IgD-negative memory B cell (primary cell): ENCODE data around the gene MAN2A2. TPM values are rescaled to one million over a fixed set of nuclear protein-coding genes. Genes with fewer than 3 reads are reported as not detected.
"Not testable (repeated sequence)": the region's sequence is repeated elsewhere in the genome, so short reads cannot be mapped to it uniquely, and the experiment has no call there.

Source experiments
- H3K27ac Mint-ChIP-seq, 3 donors: one replicate each; pipeline ENCODE4 v1.8.0; 2020 to 2022; ENCODE audit warnings: mild to moderate bottlenecking in 3 of 3, mixed read lengths in 3 of 3, moderate library complexity in 1 of 3
- H3K27me3 Mint-ChIP-seq: one replicate; pipeline ENCODE4 v1.8.0; 2021; ENCODE audit warnings: mixed read lengths
- H3K36me3 Mint-ChIP-seq: one replicate; pipeline ENCODE4 v1.8.0; 2020; ENCODE audit warnings: mild to moderate bottlenecking, mixed read lengths
- H3K4me1 Mint-ChIP-seq, 3 donors: one replicate each; pipeline ENCODE4 v1.8.0; 2020 to 2022; ENCODE audit warnings: mixed read lengths in 3 of 3, mild to moderate bottlenecking in 1 of 3
- H3K4me3 Mint-ChIP-seq, 4 donors: one replicate each; pipeline ENCODE4 v1.8.0; 2020 to 2022; ENCODE audit warnings: mild to moderate bottlenecking in 4 of 4, mixed read lengths in 4 of 4, moderate library complexity in 3 of 4
- H3K9me3 Mint-ChIP-seq, 3 donors: one replicate each; pipeline ENCODE4 v1.8.0; 2020 to 2021; ENCODE audit warnings: mixed read lengths in 3 of 3, mild to moderate bottlenecking in 1 of 3
- polyA plus RNA-seq: library from polyadenylated mRNA; unstranded; fragments of 300-500 nt; fragmentation: Illumina TruSeq; gene quantifications from one replicate; pipeline ENCODE4 v1.2.3, GENCODE V29; 2021

The MAN2A2 gene
- polyA plus RNA-seq, 1 donor from 2014 or later = 9.1 TPM

DNA sequence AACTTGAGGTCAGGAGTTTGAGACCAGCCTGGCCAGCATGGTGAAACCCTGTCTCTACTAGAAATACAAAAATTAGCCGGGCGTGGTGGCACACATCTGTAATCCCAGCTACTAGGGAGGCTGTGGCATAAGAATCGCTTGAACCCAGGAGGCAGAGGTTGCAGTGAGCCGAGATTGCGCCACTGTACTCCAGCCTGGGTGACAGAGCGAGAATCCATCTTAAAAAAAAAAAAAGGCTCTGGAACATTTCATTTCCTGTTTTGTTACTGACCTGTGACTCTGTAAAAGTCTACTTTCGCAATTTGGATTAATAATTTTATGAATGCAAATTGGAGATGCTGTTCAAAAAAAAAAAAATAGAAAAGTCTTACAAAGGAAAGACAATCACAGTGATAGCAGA, 25.0 kb downstream of the MAN2A2 start:
- not testable (repeated sequence) for H3K36me3 Mint-ChIP-seq, H3K9me3 Mint-ChIP-seq, H3K27ac Mint-ChIP-seq, H3K27me3 Mint-ChIP-seq
- H3K4me1 Mint-ChIP-seq = peaks cover 24 to 26% (median 24%) of the 10 kb centered on the region in 3 donors
- peak overlapping the region in 2 of 4 donors; percentile 21 to 89 for H3K4me3 Mint-ChIP-seq

DNA sequence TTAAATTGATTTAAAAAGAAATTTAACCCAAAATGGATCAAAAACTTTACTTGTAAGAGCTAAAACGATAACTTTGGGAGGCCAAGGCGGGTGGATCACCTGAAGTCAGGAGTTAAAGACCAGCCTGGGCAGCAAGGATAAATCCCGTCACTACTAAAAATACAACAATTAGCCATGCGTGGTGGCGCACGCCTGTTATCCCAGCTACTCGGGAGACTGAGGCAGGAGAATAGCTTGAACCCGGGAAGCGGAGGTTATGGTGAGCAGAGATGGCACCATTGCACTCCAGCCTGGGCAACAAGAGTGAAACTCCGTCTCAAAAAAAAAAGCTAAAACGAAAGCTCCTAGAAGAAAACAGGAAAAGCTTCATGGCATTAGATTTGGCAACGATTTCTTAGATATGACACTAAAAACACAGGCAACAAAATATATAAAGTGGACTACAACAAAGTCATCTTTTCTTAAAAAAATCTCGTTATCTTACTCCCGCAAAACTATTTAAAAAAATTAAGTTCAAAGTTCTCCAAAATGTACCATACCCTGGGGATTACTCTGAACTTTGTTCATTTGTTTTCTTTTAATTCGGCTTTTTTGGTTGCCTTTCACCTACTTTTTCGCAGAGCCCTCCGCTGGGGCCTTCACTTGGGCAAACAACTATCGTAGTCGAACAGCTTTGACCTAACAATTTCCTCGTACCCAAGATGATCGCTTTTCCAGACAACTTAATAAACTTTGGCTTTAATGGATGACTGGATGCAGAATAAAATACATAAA, 26.3 kb downstream of the MAN2A2 start:
- Mint-ChIP-seq H3K4me1 (peaks cover 28 to 30% (median 29%) of the 10 kb centered on the region in 3 donors), H3K27me3 (no peaks in the 10 kb centered on the region), H3K9me3 (no peaks in the 10 kb centered on the region), H3K4me3 (peak overlapping the region; percentile 88 to 100 (median 100)), H3K27ac (peak overlapping the region; percentile 98 to 99 (median 99)), H3K36me3 (peaks cover 2% of the 10 kb centered on the region)

DNA sequence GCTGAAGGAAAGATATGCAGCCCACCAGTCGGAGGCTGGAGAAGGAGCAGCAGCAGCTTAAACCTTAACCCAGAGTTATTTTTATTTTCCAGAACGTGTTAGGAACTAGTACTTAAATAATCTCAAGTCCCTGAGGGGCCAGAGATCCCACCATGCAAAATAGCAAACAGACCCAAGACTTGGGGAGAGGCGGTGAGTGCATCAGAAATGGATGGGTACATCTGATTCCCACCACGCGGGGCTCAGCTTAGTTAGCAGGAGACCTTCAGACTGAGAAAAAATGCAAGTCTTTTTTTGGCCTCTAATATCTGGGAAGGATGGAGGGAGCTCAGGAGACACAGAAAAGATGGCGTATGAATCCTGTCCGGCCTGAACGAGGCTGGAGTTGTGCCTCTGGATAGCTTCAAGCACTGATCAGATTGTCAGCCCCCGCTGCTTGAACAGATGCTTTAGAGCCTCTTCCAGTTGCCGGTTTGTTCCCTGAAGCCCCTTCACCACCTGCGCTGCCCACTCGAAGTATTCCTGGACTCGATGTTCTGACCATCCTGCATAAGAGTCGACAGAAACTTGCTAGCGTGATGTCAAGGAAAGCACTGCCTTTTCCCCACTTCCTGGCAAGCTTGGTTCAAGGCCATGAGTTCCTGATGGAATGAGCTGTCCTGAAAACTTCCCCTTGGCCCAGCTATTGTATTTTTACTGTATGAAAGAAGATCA, 27.9 kb downstream of the MAN2A2 start:
- H3K36me3 Mint-ChIP-seq = no peaks in the 10 kb centered on the region
- peaks cover 27 to 34% (median 31%) of the 10 kb centered on the region in 3 donors for H3K4me1 Mint-ChIP-seq
- no peaks in the 10 kb centered on the region for H3K9me3 Mint-ChIP-seq
- H3K4me3 Mint-ChIP-seq = peak overlapping the region; percentile 97 to 100 (median 100)
- no peaks in the 10 kb centered on the region for H3K27me3 Mint-ChIP-seq
- H3K27ac Mint-ChIP-seq = peak overlapping the region; percentile 99

DNA sequence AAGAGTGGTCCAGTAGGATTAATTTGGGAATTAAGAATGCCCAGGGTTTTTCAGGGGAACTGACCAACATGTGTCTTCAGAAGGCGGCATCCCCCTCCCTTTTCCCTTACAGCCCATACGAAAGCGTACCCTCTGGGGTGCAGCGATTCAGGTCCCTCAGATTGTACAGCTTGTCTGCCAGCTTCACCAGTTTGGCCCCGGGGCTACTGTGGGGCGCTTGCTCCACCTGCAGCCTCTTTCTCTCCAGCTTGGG, 28.4 kb downstream of the MAN2A2 start:
- no peaks in the 10 kb centered on the region for H3K27me3 Mint-ChIP-seq
- peak overlapping the region; percentile 97 to 100 (median 100) for H3K4me3 Mint-ChIP-seq
- H3K4me1 Mint-ChIP-seq = peaks cover 32 to 39% (median 36%) of the 10 kb centered on the region in 3 donors
- peak overlapping the region; percentile 99 for H3K27ac Mint-ChIP-seq
- H3K36me3 Mint-ChIP-seq = no peaks in the 10 kb centered on the region
- no peaks in the 10 kb centered on the region for H3K9me3 Mint-ChIP-seq

DNA sequence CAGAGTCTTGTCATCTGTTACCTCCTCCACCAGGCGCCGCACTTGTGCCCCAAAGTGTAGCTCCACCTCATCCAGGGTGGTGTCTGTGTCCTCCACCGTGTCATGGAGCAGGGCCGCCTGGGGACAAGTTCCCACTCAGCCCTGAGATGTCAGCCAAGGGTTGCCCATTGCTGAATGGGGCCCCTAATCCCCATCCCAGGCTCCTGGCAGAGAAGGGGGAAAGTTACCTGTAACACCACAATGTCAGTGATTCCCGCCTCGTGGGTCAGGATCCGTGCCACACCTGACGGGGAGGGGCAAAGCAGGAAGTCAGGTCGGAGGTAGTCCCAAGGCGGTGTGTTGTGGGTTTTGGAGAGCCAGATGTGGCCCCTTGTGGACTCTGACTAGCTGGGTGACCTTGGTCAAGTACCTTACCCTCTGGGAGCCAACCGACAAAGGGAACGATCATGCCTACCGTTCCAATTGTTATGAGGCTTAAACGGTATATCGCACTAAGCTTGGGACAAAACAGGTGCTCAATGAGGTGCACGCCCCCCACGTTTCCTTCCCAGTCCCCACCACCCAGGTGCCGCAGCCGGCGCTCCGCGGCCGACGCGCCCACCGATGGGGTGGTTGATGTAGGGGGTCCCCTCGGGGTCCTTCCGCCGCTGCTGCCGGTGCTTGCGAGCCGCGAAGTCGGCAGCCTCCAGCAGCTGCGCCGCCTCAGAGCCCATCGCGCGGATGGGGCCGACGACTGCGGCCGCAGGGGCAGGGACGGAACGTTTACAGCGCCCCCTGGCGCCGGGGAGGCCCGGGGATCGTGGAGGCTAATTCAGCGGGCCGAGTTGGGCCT, 28.9 kb downstream of the MAN2A2 start, which contains the start of gene HDDC3:
Gene HDDC3, minus strand, starts transcription at position 722 of the 832 bp plus-strand sequence. Its CDS starts 9 bp downstream, at position 713.
- Mint-ChIP-seq H3K36me3 (no peaks in the 10 kb centered on the region), H3K27me3 (no peaks in the 10 kb centered on the region), H3K27ac (peak within 1 kb of the TSS; percentile 99), H3K4me3 (peak within 1 kb of the TSS; percentile 97 to 100 (median 100)), H3K4me1 (peaks cover 35 to 42% (median 39%) of the 10 kb centered on the region in 3 donors), H3K9me3 (no peaks in the 10 kb centered on the region)

DNA sequence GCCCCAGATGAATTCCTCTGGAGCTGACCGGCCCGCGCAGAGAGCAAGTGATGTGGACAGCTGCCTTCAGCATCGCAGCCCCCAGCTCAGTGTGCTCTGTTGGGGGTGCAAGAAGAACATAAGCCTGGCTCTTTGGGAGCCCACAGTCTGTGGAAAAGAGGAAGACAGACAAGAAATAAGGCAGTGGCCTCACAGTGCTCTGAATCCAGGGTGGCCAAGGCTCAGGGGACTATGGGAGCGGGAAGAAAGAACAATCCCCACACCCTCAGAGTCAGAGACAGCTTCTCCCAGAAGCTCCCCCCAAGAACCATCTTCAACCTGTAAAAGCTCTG, 29.5 kb downstream of the MAN2A2 start:
- Mint-ChIP-seq H3K36me3 (no peaks in the 10 kb centered on the region), H3K4me3 (peak overlapping the region; percentile 81 to 100 (median 98)), H3K27me3 (no peaks in the 10 kb centered on the region), H3K9me3 (no peaks in the 10 kb centered on the region), H3K27ac (peak overlapping the region; percentile 99), H3K4me1 (peaks cover 35 to 42% (median 39%) of the 10 kb centered on the region in 3 donors)

DNA sequence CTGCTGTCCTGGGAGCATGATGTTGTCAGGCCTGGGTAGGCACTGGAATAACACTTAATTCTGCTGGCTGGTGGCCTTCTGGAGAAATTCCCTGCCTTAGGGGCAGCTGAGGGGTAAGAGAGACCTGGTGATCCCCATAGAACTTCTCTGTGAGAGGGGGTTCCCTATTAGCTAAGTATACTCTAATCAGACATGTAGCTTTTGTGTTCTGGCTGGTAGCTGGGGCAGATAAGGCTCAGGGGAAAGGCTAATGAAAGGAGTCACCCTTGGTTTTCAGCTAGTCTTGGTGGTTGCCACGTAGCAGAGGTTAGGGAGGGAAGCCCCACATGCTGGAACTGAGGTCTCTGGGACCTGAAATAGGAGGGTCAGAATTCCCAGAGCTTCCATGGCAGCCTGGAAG, 30.2 kb downstream of the MAN2A2 start:
- no peaks in the 10 kb centered on the region for H3K27me3 Mint-ChIP-seq
- H3K27ac Mint-ChIP-seq = peak overlapping the region in 2 of 3 donors; percentile 31 to 69
- H3K4me3 Mint-ChIP-seq = peak overlapping the region; percentile 16 to 100 (median 80)
- no peaks in the 10 kb centered on the region for H3K36me3 Mint-ChIP-seq
- no peaks in the 10 kb centered on the region for H3K9me3 Mint-ChIP-seq
- peaks cover 35 to 42% (median 39%) of the 10 kb centered on the region in 3 donors for H3K4me1 Mint-ChIP-seq

DNA sequence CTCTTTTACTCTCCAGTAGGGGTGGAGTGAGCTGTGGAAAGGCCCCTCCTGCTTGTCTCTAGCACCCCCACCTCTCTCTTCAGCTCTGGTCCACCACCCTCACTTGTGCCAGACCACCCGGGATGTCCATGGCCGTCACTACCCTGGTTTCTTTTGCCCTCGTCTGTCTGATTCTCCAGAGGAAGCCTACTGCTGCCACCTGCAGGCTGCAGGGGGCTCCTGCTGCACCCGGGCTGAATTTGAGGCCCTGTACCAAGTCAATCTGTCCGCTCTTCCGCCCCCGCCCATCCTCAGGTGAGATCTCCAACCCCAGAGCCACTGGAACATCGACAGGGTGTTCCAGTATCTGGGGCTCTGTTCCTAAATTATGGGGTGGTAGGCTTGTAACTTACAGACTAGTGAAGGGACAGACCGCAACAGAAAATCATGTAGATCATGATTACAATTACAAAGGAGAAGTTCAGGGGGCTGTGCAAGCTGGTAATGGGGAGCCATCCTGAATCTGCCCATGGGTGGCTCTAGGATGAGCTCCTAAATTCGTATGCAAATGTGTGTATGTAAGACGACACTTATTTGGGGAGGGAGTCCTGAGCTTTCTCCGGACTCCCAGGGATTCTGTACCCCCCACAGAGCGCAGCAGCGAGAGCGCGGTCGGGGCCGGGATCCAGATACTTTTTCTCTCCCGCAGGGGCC, 31.3 kb downstream of the MAN2A2 start:
- Mint-ChIP-seq H3K36me3 (no peaks in the 10 kb centered on the region), H3K4me3 (peak overlapping the region; percentile 87 to 97 (median 94)), H3K27me3 (no peaks in the 10 kb centered on the region), H3K4me1 (peaks cover 32 to 40% (median 33%) of the 10 kb centered on the region in 3 donors), H3K27ac (peak overlapping the region; percentile 11 to 98 (median 91)), H3K9me3 (no peaks in the 10 kb centered on the region)

DNA sequence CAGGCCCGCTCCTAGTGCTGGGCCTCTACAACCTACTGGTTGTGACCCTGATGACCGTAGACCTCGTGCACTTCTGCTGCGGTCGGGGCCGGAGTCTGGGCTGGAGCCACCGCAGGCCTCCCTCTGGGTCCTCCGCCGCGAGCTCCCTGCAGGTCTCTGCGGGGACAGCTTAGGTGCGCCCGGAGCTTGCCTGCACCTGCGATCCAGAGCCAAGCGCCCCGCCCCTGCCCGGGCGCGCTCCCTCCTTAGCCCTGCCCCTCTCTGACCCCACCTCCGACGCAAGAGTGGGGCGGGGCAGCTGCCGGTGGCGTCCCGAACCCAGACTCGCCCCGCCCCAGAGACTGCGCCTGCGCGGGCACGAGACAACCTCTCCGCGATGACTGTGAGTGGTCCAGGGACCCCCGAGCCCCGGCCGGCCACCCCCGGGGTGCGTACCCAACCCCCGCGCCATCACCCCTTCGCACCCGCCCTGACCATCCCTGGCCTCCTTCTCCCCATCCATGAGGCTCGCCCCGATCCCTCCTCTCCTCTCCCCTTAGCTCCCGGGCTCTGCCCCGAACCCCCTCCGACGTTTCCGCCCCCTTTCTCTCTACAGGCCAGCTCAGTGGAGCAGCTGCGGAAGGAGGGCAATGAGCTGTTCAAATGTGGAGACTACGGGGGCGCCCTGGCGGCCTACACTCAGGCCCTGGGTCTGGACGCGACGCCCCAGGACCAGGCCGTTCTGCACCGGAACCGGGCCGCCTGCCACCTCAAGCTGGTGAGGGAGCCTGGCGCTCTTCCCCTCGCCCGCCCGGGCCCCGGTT, 32.0 kb downstream of the MAN2A2 start, which contains the start of gene UNC45A:
Gene UNC45A, plus strand, starts transcription at position 337 of the 803 bp plus-strand sequence. Its CDS starts 40 bp downstream, at position 377.
- Mint-ChIP-seq H3K9me3 (no peaks in the 10 kb centered on the region), H3K27ac (peak within 1 kb of the TSS; percentile 85 to 98 (median 91)), H3K36me3 (no peaks in the 10 kb centered on the region), H3K4me3 (peak within 1 kb of the TSS; percentile 87 to 97 (median 94)), H3K27me3 (no peaks in the 10 kb centered on the region), H3K4me1 (peaks cover 25 to 33% (median 29%) of the 10 kb centered on the region in 3 donors)

DNA sequence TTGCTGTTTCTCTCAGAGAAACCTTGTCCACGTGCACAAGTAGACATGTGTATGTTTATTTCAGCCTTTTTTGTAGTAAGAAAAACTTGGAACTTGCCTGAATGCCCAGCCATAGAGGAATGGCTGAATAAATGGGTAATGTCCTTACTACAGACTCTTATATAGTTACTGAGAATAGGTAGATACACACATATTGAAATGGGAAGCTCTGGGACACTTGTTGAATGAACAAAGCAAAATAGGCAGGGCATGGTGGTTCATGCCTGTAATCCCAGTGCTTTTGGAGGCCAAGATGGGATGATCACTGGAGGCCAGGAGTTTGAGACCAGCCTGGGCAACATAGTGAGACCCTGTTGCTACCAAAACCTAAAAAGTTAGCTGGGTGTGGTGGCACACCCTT, 33.7 kb downstream of the MAN2A2 start:
- Mint-ChIP-seq H3K27ac (peak overlapping the region in 2 of 3 donors; percentile 36 to 85), H3K4me3 (peak overlapping the region; percentile 87 to 97 (median 94)), H3K4me1 (peaks cover 18 to 20% (median 20%) of the 10 kb centered on the region in 3 donors), H3K27me3 (no peaks in the 10 kb centered on the region), H3K36me3 (no peaks in the 10 kb centered on the region), H3K9me3 (no peaks in the 10 kb centered on the region)

DNA sequence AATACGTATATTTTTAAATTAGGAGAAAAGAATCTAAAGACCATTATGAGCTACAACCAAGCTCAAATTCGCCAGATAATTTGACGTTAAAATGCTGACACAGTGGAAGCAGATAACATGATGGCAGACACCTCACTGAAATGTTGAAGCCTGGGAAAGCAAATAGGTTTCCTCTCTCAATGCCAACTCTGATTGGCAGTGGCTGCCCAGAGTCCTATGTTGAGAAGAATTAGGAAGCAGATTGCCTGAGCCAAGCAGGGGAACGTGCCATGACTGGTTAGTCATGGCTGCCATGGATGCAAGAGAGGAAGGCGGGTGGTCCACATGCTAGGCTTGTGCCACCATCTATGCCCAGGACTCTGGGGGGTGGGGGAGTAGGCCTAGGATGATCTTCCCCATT, 35.2 kb downstream of the MAN2A2 start:
- Mint-ChIP-seq H3K27me3 (no peaks in the 10 kb centered on the region), H3K4me1 (peaks cover 14 to 16% (median 15%) of the 10 kb centered on the region in 3 donors), H3K4me3 (no peak overlapping the region), H3K27ac (no peak overlapping the region), H3K36me3 (no peaks in the 10 kb centered on the region), H3K9me3 (no peaks in the 10 kb centered on the region)

DNA sequence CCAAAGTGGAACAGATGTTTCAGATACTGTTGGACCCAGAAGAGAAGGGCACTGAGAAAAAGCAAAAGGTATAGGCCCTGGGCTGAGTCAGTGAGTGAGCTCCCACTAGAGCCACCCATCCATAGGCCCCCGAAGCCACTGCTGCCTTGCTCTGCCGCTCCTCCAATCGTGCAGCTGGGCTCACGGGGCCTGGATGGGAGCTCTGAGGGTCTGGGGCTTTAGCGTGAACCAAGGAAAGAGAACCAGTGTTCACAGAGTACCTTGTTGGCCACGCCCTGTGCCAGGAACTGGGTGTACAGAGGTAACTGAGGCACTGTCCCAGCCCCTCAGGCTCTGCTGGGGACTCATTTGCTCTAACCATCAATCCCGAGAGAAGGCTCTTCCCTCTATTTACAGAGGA, 36.7 kb downstream of the MAN2A2 start:
- no peaks in the 10 kb centered on the region for H3K9me3 Mint-ChIP-seq
- no peaks in the 10 kb centered on the region for H3K36me3 Mint-ChIP-seq
- H3K4me3 Mint-ChIP-seq = peak overlapping the region in 1 of 4 donors; percentile 43
- peaks cover 9 to 12% (median 11%) of the 10 kb centered on the region in 3 donors for H3K4me1 Mint-ChIP-seq
- H3K27me3 Mint-ChIP-seq = no peaks in the 10 kb centered on the region
- H3K27ac Mint-ChIP-seq = no peak overlapping the region

DNA sequence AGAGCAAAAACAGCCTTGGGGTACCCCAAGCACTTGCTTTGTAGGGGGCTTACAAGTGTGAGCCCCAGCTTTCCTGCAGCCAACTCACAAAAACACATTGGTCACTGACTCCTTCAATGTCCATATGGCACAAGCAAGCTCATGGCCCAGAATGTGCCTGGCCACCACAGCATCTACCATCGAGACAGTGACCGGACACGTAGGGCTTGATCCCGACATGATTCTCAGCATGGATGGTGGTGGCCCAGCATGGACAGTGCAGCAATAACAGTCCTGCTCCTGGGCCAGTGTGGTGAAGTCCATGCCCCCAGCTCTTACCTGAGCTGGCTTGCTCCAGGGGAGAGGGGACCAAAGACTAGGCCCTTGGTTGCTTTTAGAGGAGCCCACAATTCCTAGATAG, 37.9 kb downstream of the MAN2A2 start:
- H3K27me3 Mint-ChIP-seq = no peaks in the 10 kb centered on the region
- no peak overlapping the region for H3K27ac Mint-ChIP-seq
- no peaks in the 10 kb centered on the region for H3K36me3 Mint-ChIP-seq
- H3K4me3 Mint-ChIP-seq = no peak overlapping the region
- no peaks in the 10 kb centered on the region for H3K9me3 Mint-ChIP-seq
- peaks cover 7 to 8% (median 8%) of the 10 kb centered on the region in 3 donors for H3K4me1 Mint-ChIP-seq
